ENCODE measurements around the gene ASTN2. TPM values are rescaled to one million over a fixed set of nuclear protein-coding genes. Genes with fewer than 3 reads are reported as not detected.

Gene ASTN2, protein sequence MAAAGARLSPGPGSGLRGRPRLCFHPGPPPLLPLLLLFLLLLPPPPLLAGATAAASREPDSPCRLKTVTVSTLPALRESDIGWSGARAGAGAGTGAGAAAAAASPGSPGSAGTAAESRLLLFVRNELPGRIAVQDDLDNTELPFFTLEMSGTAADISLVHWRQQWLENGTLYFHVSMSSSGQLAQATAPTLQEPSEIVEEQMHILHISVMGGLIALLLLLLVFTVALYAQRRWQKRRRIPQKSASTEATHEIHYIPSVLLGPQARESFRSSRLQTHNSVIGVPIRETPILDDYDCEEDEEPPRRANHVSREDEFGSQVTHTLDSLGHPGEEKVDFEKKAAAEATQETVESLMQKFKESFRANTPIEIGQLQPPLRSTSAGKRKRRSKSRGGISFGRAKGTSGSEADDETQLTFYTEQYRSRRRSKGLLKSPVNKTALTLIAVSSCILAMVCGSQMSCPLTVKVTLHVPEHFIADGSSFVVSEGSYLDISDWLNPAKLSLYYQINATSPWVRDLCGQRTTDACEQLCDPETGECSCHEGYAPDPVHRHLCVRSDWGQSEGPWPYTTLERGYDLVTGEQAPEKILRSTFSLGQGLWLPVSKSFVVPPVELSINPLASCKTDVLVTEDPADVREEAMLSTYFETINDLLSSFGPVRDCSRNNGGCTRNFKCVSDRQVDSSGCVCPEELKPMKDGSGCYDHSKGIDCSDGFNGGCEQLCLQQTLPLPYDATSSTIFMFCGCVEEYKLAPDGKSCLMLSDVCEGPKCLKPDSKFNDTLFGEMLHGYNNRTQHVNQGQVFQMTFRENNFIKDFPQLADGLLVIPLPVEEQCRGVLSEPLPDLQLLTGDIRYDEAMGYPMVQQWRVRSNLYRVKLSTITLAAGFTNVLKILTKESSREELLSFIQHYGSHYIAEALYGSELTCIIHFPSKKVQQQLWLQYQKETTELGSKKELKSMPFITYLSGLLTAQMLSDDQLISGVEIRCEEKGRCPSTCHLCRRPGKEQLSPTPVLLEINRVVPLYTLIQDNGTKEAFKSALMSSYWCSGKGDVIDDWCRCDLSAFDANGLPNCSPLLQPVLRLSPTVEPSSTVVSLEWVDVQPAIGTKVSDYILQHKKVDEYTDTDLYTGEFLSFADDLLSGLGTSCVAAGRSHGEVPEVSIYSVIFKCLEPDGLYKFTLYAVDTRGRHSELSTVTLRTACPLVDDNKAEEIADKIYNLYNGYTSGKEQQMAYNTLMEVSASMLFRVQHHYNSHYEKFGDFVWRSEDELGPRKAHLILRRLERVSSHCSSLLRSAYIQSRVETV (N-terminal part only)
- total RNA-seq: 7.3 TPM

- H3K4me1 ChIP-seq (ENCODE audit: control insufficient read depth in 3 of 3, insufficient read depth in 3 of 3, low read length in 3 of 3): peaks cover 20 to 22% (median 20%) of the 10 kb centered on the region in 3 donors
Measured at GRCh38 chr9:117414906-117415331, at the start of gene ASTN2. TSS of gene ASTN2 (minus strand) at chr9:117415057. CDS start at chr9:117414938, 119 bp downstream.

DNA sequence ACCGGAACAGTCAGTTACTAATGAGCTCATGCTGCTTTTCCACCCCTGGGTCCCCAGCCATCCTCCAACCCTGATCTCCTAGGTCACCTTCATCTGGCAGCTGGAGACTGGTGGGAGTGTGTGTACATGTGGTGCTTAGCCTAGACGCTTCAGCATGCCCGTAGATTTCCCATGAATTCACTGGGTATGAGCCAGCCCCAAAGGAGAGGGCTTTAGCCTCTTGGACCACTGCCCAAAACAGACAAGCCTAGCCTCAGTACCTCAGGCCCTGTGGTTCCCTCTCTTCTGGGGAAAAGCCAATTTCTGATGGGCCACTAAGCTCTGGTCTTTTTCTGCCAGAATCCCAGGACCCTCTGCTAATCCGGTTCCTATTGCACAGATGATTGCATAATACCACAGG lies 48.0 kb upstream of the ASTN2 start:
- Histone ChIP-seq H3K9ac (ENCODE audit: low read depth in 1 of 3, low read length in 3 of 3) (no peak overlapping the region), H3K27me3 (ENCODE audit: control insufficient read depth in 3 of 3, insufficient read depth in 3 of 3, low read length in 3 of 3) (no peaks in the 10 kb centered on the region), H3K36me3 (ENCODE audit: control insufficient read depth in 3 of 3, insufficient read depth in 3 of 3, low read length in 3 of 3) (no peaks in the 10 kb centered on the region), H3K4me3 (ENCODE audit: low read length in 3 of 3) (no peak overlapping the region), H3K27ac (ENCODE audit: low read depth, low read length) (no peak overlapping the region), H3K9me3 (ENCODE audit: control insufficient read depth in 3 of 3, low read length in 3 of 3) (no peaks in the 10 kb centered on the region), H3K4me1 (ENCODE audit: control insufficient read depth in 3 of 3, insufficient read depth in 3 of 3, low read length in 3 of 3) (peaks cover 10 to 14% (median 12%) of the 10 kb centered on the region in 3 donors)

More at GRCh38 chr9:117414906-117415331, at the start of gene ASTN2:
- peak within 1 kb of the TSS in 2 of 3 donors; percentile 33 to 38 for H3K9ac ChIP-seq (ENCODE audit: low read depth in 1 of 3, low read length in 3 of 3)
- peaks cover 40 to 61% (median 53%) of the 10 kb centered on the region in 3 donors for H3K27me3 ChIP-seq (ENCODE audit: control insufficient read depth in 3 of 3, insufficient read depth in 3 of 3, low read length in 3 of 3)
- peak within 1 kb of the TSS in 2 of 3 donors; percentile 56 to 57 for H3K4me3 ChIP-seq (ENCODE audit: low read length in 3 of 3)
- no peaks in the 10 kb centered on the region for H3K36me3 ChIP-seq (ENCODE audit: control insufficient read depth in 3 of 3, insufficient read depth in 3 of 3, low read length in 3 of 3)
- no peaks in the 10 kb centered on the region for H3K9me3 ChIP-seq (ENCODE audit: control insufficient read depth in 3 of 3, low read length in 3 of 3)
- no peak within 1 kb of the TSS for H3K27ac ChIP-seq (ENCODE audit: low read depth, low read length)

GRCh38 chr9:117461386-117461785 lies 46.5 kb upstream of the ASTN2 start:
- Histone ChIP-seq H3K9me3 (ENCODE audit: control insufficient read depth in 3 of 3, low read length in 3 of 3) (no peaks in the 10 kb centered on the region), H3K9ac (ENCODE audit: low read depth in 1 of 3, low read length in 3 of 3) (no peak overlapping the region), H3K36me3 (ENCODE audit: control insufficient read depth in 3 of 3, insufficient read depth in 3 of 3, low read length in 3 of 3) (no peaks in the 10 kb centered on the region), H3K4me3 (ENCODE audit: low read length in 3 of 3) (no peak overlapping the region), H3K27me3 (ENCODE audit: control insufficient read depth in 3 of 3, insufficient read depth in 3 of 3, low read length in 3 of 3) (no peaks in the 10 kb centered on the region), H3K4me1 (ENCODE audit: control insufficient read depth in 3 of 3, insufficient read depth in 3 of 3, low read length in 3 of 3) (peaks cover 10 to 14% (median 12%) of the 10 kb centered on the region in 3 donors), H3K27ac (ENCODE audit: low read depth, low read length) (no peak overlapping the region)

- Histone ChIP-seq H3K27ac (ENCODE audit: low read depth, low read length) (no peak overlapping the region), H3K4me1 (ENCODE audit: control insufficient read depth in 3 of 3, insufficient read depth in 3 of 3, low read length in 3 of 3) (peaks cover 10 to 14% (median 12%) of the 10 kb centered on the region in 3 donors), H3K9me3 (ENCODE audit: control insufficient read depth in 3 of 3, low read length in 3 of 3) (no peaks in the 10 kb centered on the region), H3K4me3 (ENCODE audit: low read length in 3 of 3) (no peak overlapping the region), H3K27me3 (ENCODE audit: control insufficient read depth in 3 of 3, insufficient read depth in 3 of 3, low read length in 3 of 3) (no peaks in the 10 kb centered on the region), H3K9ac (ENCODE audit: low read depth in 1 of 3, low read length in 3 of 3) (no peak overlapping the region), H3K36me3 (ENCODE audit: control insufficient read depth in 3 of 3, insufficient read depth in 3 of 3, low read length in 3 of 3) (no peaks in the 10 kb centered on the region)
Measured at GRCh38 chr9:117460743-117461142, 45.9 kb upstream of the ASTN2 start.

DNA sequence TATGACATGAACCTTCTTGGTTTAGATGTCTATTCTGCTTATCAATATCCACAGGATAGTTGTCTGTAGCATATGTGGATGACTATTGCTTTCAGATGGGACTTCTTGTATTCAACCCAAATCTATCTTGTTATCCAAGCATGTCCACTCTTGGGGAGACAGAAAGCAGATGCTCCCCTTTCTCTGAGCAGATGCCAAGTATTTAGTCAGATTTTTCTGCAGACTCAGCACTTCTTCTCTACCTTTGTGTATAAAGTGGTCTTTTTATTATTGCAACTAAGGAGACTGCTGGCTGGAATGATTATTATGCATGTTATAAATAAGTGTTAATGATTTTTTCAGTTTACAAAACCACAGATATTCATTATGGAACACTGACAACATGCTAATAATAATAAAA lies 45.1 kb upstream of the ASTN2 start:
- no peak overlapping the region for H3K27ac ChIP-seq (ENCODE audit: low read depth, low read length)
- H3K4me3 ChIP-seq (ENCODE audit: low read length in 3 of 3): no peak overlapping the region
- H3K4me1 ChIP-seq (ENCODE audit: control insufficient read depth in 3 of 3, insufficient read depth in 3 of 3, low read length in 3 of 3): peaks cover 4 to 7% (median 5%) of the 10 kb centered on the region in 3 donors
- no peaks in the 10 kb centered on the region for H3K9me3 ChIP-seq (ENCODE audit: control insufficient read depth in 3 of 3, low read length in 3 of 3)
- H3K9ac ChIP-seq (ENCODE audit: low read depth in 1 of 3, low read length in 3 of 3): no peak overlapping the region
- H3K36me3 ChIP-seq (ENCODE audit: control insufficient read depth in 3 of 3, insufficient read depth in 3 of 3, low read length in 3 of 3): no peaks in the 10 kb centered on the region
- no peaks in the 10 kb centered on the region for H3K27me3 ChIP-seq (ENCODE audit: control insufficient read depth in 3 of 3, insufficient read depth in 3 of 3, low read length in 3 of 3)

GRCh38 chr9:117458066-117458465 lies 43.2 kb upstream of the ASTN2 start:
- no peaks in the 10 kb centered on the region for H3K27me3 ChIP-seq (ENCODE audit: control insufficient read depth in 3 of 3, insufficient read depth in 3 of 3, low read length in 3 of 3)
- no peaks in the 10 kb centered on the region for H3K9me3 ChIP-seq (ENCODE audit: control insufficient read depth in 3 of 3, low read length in 3 of 3)
- no peaks in the 10 kb centered on the region for H3K4me1 ChIP-seq (ENCODE audit: control insufficient read depth in 3 of 3, insufficient read depth in 3 of 3, low read length in 3 of 3)
- H3K27ac ChIP-seq (ENCODE audit: low read depth, low read length): no peak overlapping the region
- no peak overlapping the region for H3K9ac ChIP-seq (ENCODE audit: low read depth in 1 of 3, low read length in 3 of 3)
- H3K4me3 ChIP-seq (ENCODE audit: low read length in 3 of 3): no peak overlapping the region
- no peaks in the 10 kb centered on the region for H3K36me3 ChIP-seq (ENCODE audit: control insufficient read depth in 3 of 3, insufficient read depth in 3 of 3, low read length in 3 of 3)

- no peaks in the 10 kb centered on the region for H3K36me3 ChIP-seq (ENCODE audit: control insufficient read depth in 3 of 3, insufficient read depth in 3 of 3, low read length in 3 of 3)
- no peak overlapping the region for H3K4me3 ChIP-seq (ENCODE audit: low read length in 3 of 3)
Measured at GRCh38 chr9:117454711-117455110, 39.9 kb upstream of the ASTN2 start.

GRCh38 chr9:117453737-117454136 lies 38.9 kb upstream of the ASTN2 start:
- H3K9ac ChIP-seq (ENCODE audit: low read depth in 1 of 3, low read length in 3 of 3): no peak overlapping the region
- no peaks in the 10 kb centered on the region for H3K36me3 ChIP-seq (ENCODE audit: control insufficient read depth in 3 of 3, insufficient read depth in 3 of 3, low read length in 3 of 3)
- no peak overlapping the region for H3K27ac ChIP-seq (ENCODE audit: low read depth, low read length)
- H3K27me3 ChIP-seq (ENCODE audit: control insufficient read depth in 3 of 3, insufficient read depth in 3 of 3, low read length in 3 of 3): no peaks in the 10 kb centered on the region
- no peaks in the 10 kb centered on the region for H3K4me1 ChIP-seq (ENCODE audit: control insufficient read depth in 3 of 3, insufficient read depth in 3 of 3, low read length in 3 of 3)
- no peaks in the 10 kb centered on the region for H3K9me3 ChIP-seq (ENCODE audit: control insufficient read depth in 3 of 3, low read length in 3 of 3)
- no peak overlapping the region for H3K4me3 ChIP-seq (ENCODE audit: low read length in 3 of 3)

More at GRCh38 chr9:117454711-117455110, 39.9 kb upstream of the ASTN2 start:
- H3K4me1 ChIP-seq (ENCODE audit: control insufficient read depth in 3 of 3, insufficient read depth in 3 of 3, low read length in 3 of 3): no peaks in the 10 kb centered on the region
- no peak overlapping the region for H3K27ac ChIP-seq (ENCODE audit: low read depth, low read length)
- H3K9ac ChIP-seq (ENCODE audit: low read depth in 1 of 3, low read length in 3 of 3): no peak overlapping the region
- no peaks in the 10 kb centered on the region for H3K27me3 ChIP-seq (ENCODE audit: control insufficient read depth in 3 of 3, insufficient read depth in 3 of 3, low read length in 3 of 3)
- H3K9me3 ChIP-seq (ENCODE audit: control insufficient read depth in 3 of 3, low read length in 3 of 3): no peaks in the 10 kb centered on the region

GRCh38 chr9:117451311-117451710 lies 36.5 kb upstream of the ASTN2 start:
- H3K4me3 ChIP-seq (ENCODE audit: low read length in 3 of 3): no peak overlapping the region
- peaks cover 0 to 5% (median 0%) of the 10 kb centered on the region in 3 donors for H3K27me3 ChIP-seq (ENCODE audit: control insufficient read depth in 3 of 3, insufficient read depth in 3 of 3, low read length in 3 of 3)
- H3K4me1 ChIP-seq (ENCODE audit: control insufficient read depth in 3 of 3, insufficient read depth in 3 of 3, low read length in 3 of 3): no peaks in the 10 kb centered on the region
- no peak overlapping the region for H3K9ac ChIP-seq (ENCODE audit: low read depth in 1 of 3, low read length in 3 of 3)
- no peaks in the 10 kb centered on the region for H3K9me3 ChIP-seq (ENCODE audit: control insufficient read depth in 3 of 3, low read length in 3 of 3)
- H3K27ac ChIP-seq (ENCODE audit: low read depth, low read length): no peak overlapping the region
- H3K36me3 ChIP-seq (ENCODE audit: control insufficient read depth in 3 of 3, insufficient read depth in 3 of 3, low read length in 3 of 3): no peaks in the 10 kb centered on the region

Data from skeletal muscle tissue (tissue), 4 donors.